NCI-H69 (cell line): ENCODE data around the gene ORMDL2.
"Not testable (repeated sequence)": the region's sequence is repeated elsewhere in the genome, so short reads cannot be mapped to it uniquely, and the experiment has no call there.

ENCODE experiments used
- DNase-seq: peaks from one replicate; lab custom pipeline; 2025; lab: John Stamatoyannopoulos, UW

ORMDL2 gene

GRCh38 chr12:55829967-55830600 lies 12.2 kb downstream of the ORMDL2 start:
- peak; percentile 87 for DNase-seq

GRCh38 chr12:55830601-55831446 lies 13.0 kb downstream of the ORMDL2 start:
- DNase-seq, result peak; percentile 86

- no peak for DNase-seq
These were observed 13.6 kb downstream of the ORMDL2 start for GRCh38 chr12:55831447-55831815.

GRCh38 chr12:55833056-55833455 lies 15.2 kb downstream of the ORMDL2 start:
- no peak for DNase-seq

GRCh38 chr12:55834400-55834799 lies 16.6 kb downstream of the ORMDL2 start:
- DNase-seq, result not testable (repeated sequence)

GRCh38 chr12:55838361-55838760 lies 20.5 kb downstream of the ORMDL2 start:
- no peak for DNase-seq

GRCh38 chr12:55839345-55840140 lies 21.7 kb downstream of the ORMDL2 start:
- DNase-seq, result no peak

GRCh38 chr12:55840581-55841351 lies 22.9 kb downstream of the ORMDL2 start:
- DNase-seq, result no peak

GRCh38 chr12:55842681-55843429 lies 25.0 kb downstream of the ORMDL2 start, which contains the start of gene MMP19:
MMP19 (minus strand) TSS chr12:55842936; CDS start chr12:55842830, 106 bp downstream.
- no peak for DNase-seq

- no peak for DNase-seq
These were observed 25.6 kb downstream of the ORMDL2 start for GRCh38 chr12:55843431-55843830.

GRCh38 chr12:55844961-55845360 lies 27.1 kb downstream of the ORMDL2 start:
- no peak for DNase-seq

- DNase-seq, result no peak
These were observed 27.5 kb downstream of the ORMDL2 start for GRCh38 chr12:55845361-55845760.

GRCh38 chr12:55845785-55846496 lies 28.1 kb downstream of the ORMDL2 start:
- peak; percentile 13 for DNase-seq

GRCh38 chr12:55847033-55847432 lies 29.2 kb downstream of the ORMDL2 start:
- no peak for DNase-seq

- peak; percentile 31 for DNase-seq
These were observed 29.9 kb downstream of the ORMDL2 start for GRCh38 chr12:55847603-55848291.

GRCh38 chr12:55849616-55850343 lies 31.9 kb downstream of the ORMDL2 start:
- DNase-seq, result no peak

GRCh38 chr12:55850401-55850800 lies 32.6 kb downstream of the ORMDL2 start:
- DNase-seq, result no peak

GRCh38 chr12:55850893-55851292 lies 33.1 kb downstream of the ORMDL2 start:
- DNase-seq, result no peak

- DNase-seq, result no peak
These were observed 34.9 kb downstream of the ORMDL2 start for GRCh38 chr12:55852740-55853139.
